Peyer's patch (tissue), 4 donors: ENCODE measurements around the gene TLX1. TPM values are rescaled to one million over a fixed set of nuclear protein-coding genes. Genes with fewer than 3 reads are reported as not detected.

ENCODE experiments used
- DNase-seq, 3 donors: peaks; one replicate each; pipeline ENCODE4 v3.0.0-alpha.2; 2017 to 2019
- H3K27ac ChIP-seq, 4 donors: fragments of 200-600 bp; sonication (generic); one replicate each; pipeline ENCODE4 v1.5.1; 2016 to 2019
- H3K27me3 ChIP-seq, 2 donors: fragments of 200-600 bp; sonication (generic); one replicate each; pipeline ENCODE4 v1.5.1; 2019
- H3K36me3 ChIP-seq, 3 donors: fragments of 200-600 bp; sonication (generic); one replicate each; pipeline ENCODE4 v1.5.1; 2016 to 2019
- H3K4me1 ChIP-seq, 4 donors: fragments of 200-600 bp; sonication (generic); one replicate each; pipeline ENCODE4 v1.5.1; 2016 to 2019
- H3K4me3 ChIP-seq, 4 donors: fragments of 200-600 bp; sonication (generic); 1 replicate in 3 of 4; 2 replicates in 1 of 4; pipeline ENCODE4 v1.5.1; 2016 to 2019; ENCODE audit warnings: mild to moderate bottlenecking in 1 of 4
- H3K9me3 ChIP-seq, 4 donors: fragments of 200-600 bp; sonication (generic); one replicate each; pipeline ENCODE4 v1.5.1; 2016 to 2019; ENCODE audit warnings: mild to moderate bottlenecking in 1 of 4
- CTCF ChIP-seq, 6 experiments: fragments of 450-650 bp in 4 of 6; fragments of 200-600 bp in 2 of 6; sonication (generic) in 1 of 6; IDR thresholded peaks; one replicate each; pipeline ENCODE4 v1.5.1; 2017 to 2019; ENCODE audit warnings: antibody characterized with exemption in 6 of 6, mild to moderate bottlenecking in 3 of 6, moderate library complexity in 1 of 6
- POLR2A ChIP-seq, 2 donors: fragments of 450-650 bp; IDR thresholded peaks; one replicate each; pipeline ENCODE4 v1.5.1; 2017; ENCODE audit warnings: antibody characterized with exemption in 2 of 2, mild to moderate bottlenecking in 2 of 2, moderate library complexity in 2 of 2
- total RNA-seq, 4 donors: library from RNA; depleted of rRNA; stranded (reverse); fragments of >200 nt; gene quantifications; one replicate each; pipeline ENCODE4 v1.1.0, GENCODE V29; 2016

Gene TLX1
- total RNA-seq, 4 donors from 2014 or later: 1.6 to 4.8 (median 3.2) TPM; not detected in 1

GRCh38 chr10:101090597-101090996 lies 40.5 kb upstream of the TLX1 start:
- Histone ChIP-seq H3K27me3 (peaks cover 0 to 12% of the 10 kb centered on the region in 2 donors), H3K4me3 (no peak overlapping the region), H3K9me3 (no peaks in the 10 kb centered on the region), H3K4me1 (peaks cover 0 to 6% (median 0%) of the 10 kb centered on the region in 4 donors), H3K36me3 (no peaks in the 10 kb centered on the region), H3K27ac (no peak overlapping the region)
- no peak for TF ChIP-seq POLR2A (IDR thresholded peaks at IDR 0.05)
- no peak for TF ChIP-seq CTCF (IDR thresholded peaks at IDR 0.05)
- DNase-seq: no peak

- Histone ChIP-seq H3K27me3 (peaks cover 0 to 12% of the 10 kb centered on the region in 2 donors), H3K4me3 (no peak overlapping the region), H3K27ac (no peak overlapping the region), H3K4me1 (peaks cover 0 to 6% (median 0%) of the 10 kb centered on the region in 4 donors), H3K36me3 (no peaks in the 10 kb centered on the region), H3K9me3 (no peaks in the 10 kb centered on the region)
- TF ChIP-seq POLR2A (IDR thresholded peaks at IDR 0.05): no peak
- TF ChIP-seq CTCF (IDR thresholded peaks at IDR 0.05): no peak
- no peak for DNase-seq
These were observed 39.4 kb upstream of the TLX1 start for GRCh38 chr10:101091546-101092290.

GRCh38 chr10:101092881-101093354 lies 38.2 kb upstream of the TLX1 start:
- TF ChIP-seq CTCF (IDR thresholded peaks at IDR 0.05): no peak
- TF ChIP-seq POLR2A (IDR thresholded peaks at IDR 0.05): no peak
- Histone ChIP-seq H3K36me3 (no peaks in the 10 kb centered on the region), H3K27ac (no peak overlapping the region), H3K27me3 (peaks cover 0 to 11% of the 10 kb centered on the region in 2 donors), H3K9me3 (no peaks in the 10 kb centered on the region), H3K4me1 (peaks cover 0 to 6% (median 0%) of the 10 kb centered on the region in 4 donors), H3K4me3 (no peak overlapping the region)
- no peak for DNase-seq

GRCh38 chr10:101094121-101094879 lies 36.8 kb upstream of the TLX1 start:
- Histone ChIP-seq H3K4me3 (no peak overlapping the region), H3K9me3 (no peaks in the 10 kb centered on the region), H3K4me1 (peaks cover 0 to 6% (median 0%) of the 10 kb centered on the region in 4 donors), H3K27me3 (no peaks in the 10 kb centered on the region), H3K27ac (no peak overlapping the region), H3K36me3 (no peaks in the 10 kb centered on the region)
- TF ChIP-seq CTCF (IDR thresholded peaks at IDR 0.05) (no peak), POLR2A (IDR thresholded peaks at IDR 0.05) (no peak)
- no peak for DNase-seq

GRCh38 chr10:101095004-101095403 lies 36.1 kb upstream of the TLX1 start:
- H3K27ac ChIP-seq: peak overlapping the region in 1 of 4 donors; percentile 52
- H3K4me1 ChIP-seq: no peaks in the 10 kb centered on the region
- no peak for DNase-seq
- H3K4me3 ChIP-seq: no peak overlapping the region
- no peaks in the 10 kb centered on the region for H3K36me3 ChIP-seq
- no peaks in the 10 kb centered on the region for H3K27me3 ChIP-seq
- TF ChIP-seq CTCF (IDR thresholded peaks at IDR 0.05): no peak
- no peak for TF ChIP-seq POLR2A (IDR thresholded peaks at IDR 0.05)
- H3K9me3 ChIP-seq: no peaks in the 10 kb centered on the region
